DMS153 treated with DMSO at 0.1 percent for 48 hours (cell line): ENCODE data around the gene PRR36.
"Not testable (repeated sequence)": the region's sequence is repeated elsewhere in the genome, so short reads cannot be mapped to it uniquely, and the experiment has no call there.

Source experiments
- DNase-seq: peaks from one replicate; lab custom pipeline; 2025; ENCODE audit not compliant: unreplicated experiment; lab: John Stamatoyannopoulos, UW

The PRR36 gene

GRCh38 chr19:7874076-7874896, at the start of gene PRR36:
Gene PRR36, minus strand, starts transcription at chr19:7874390. Its CDS starts 701 bp downstream, at chr19:7873689.
- peak; percentile 79 for DNase-seq

GRCh38 chr19:7923295-7924191, 49.4 kb upstream of the PRR36 start:
- DNase-seq, result no peak

- DNase-seq, result no peak
Measured at GRCh38 chr19:7922836-7923195, 48.6 kb upstream of the PRR36 start.

- no peak for DNase-seq
Measured at GRCh38 chr19:7921967-7922835, 48.0 kb upstream of the PRR36 start.

- no peak for DNase-seq
Measured at GRCh38 chr19:7921302-7921966, 47.2 kb upstream of the PRR36 start.

GRCh38 chr19:7920519-7921301, 46.5 kb upstream of the PRR36 start:
- peak; percentile 94 for DNase-seq

GRCh38 chr19:7919610-7920518, 45.7 kb upstream of the PRR36 start, which contains the start of gene SNAPC2:
Gene SNAPC2, plus strand, starts transcription at chr19:7920338. Its CDS starts 29 bp downstream, at chr19:7920367.
- peak; percentile 79 for DNase-seq

- DNase-seq, result no peak
Measured at GRCh38 chr19:7918615-7919421, 44.6 kb upstream of the PRR36 start.

GRCh38 chr19:7918062-7918614, 43.9 kb upstream of the PRR36 start:
- DNase-seq, result not testable (repeated sequence)

GRCh38 chr19:7917267-7918061, 43.3 kb upstream of the PRR36 start:
- no peak for DNase-seq

- no peak for DNase-seq
Measured at GRCh38 chr19:7916955-7917266, 42.7 kb upstream of the PRR36 start.

- DNase-seq, result no peak
Measured at GRCh38 chr19:7916103-7916954, 42.1 kb upstream of the PRR36 start.

- DNase-seq, result no peak
Measured at GRCh38 chr19:7915250-7916102, 41.3 kb upstream of the PRR36 start.

- no peak for DNase-seq
Measured at GRCh38 chr19:7914598-7915045, 40.4 kb upstream of the PRR36 start, which contains the start of gene TGFBR3L. Gene TGFBR3L, plus strand, starts transcription at chr19:7914830.

GRCh38 chr19:7914099-7914498, 39.9 kb upstream of the PRR36 start:
- DNase-seq, result no peak
